Endothelial cell of hepatic sinusoid (primary cell): ENCODE results near the gene RABEP2.
"Not testable (repeated sequence)": the region's sequence is repeated elsewhere in the genome, so short reads cannot be mapped to it uniquely, and the experiment has no call there.

Experiments
- in situ Hi-C: cut with HindIII; loops from 2 replicates; pipeline ENCODE4 v1.10.0; 2017; ENCODE audit warnings: low sequenced_read_pairs

Gene RABEP2

DNA sequence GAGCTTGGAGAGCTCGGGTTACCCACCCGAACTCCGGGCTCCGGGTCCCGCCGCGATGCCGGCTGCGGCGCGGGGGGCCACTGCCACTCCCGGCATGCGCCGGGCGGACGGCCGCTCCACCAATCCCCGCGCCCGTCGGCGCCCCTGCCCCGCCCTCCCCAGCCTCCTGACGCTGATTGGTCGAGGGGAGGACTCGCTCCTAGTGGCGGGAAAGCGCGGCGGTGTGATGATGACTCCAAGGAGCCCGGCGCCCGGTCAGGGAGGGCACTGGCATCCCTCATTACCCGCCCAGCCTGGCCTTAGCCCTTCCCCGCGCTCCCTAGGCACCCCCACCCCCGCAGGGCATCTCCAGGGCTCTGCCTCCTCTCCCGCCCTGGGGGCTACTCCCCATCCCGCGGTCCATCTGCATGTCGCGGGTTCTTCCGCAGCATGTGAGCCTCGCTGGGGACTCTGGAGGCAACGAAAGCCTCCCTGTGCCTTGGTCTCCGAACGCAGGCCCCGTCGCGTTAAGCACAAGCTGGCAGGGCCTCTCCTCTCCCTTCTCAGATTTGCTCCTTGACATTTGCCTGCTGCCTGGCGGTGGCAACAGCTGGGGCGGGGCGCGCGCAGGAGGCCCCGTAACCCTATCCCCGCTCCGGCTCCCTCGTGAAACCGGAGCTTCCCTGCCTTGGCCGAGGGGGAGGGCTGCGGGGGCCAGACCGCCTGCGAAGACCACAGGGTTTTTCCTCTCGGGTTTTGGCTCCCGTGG lies 45.0 kb downstream of the RABEP2 start:
- in situ Hi-C loops: loop anchor here (5.0 to 10.0 kb wide), 2 partner anchors 82 to 355 kb away; no protein-coding TSS in a partner anchor

DNA sequence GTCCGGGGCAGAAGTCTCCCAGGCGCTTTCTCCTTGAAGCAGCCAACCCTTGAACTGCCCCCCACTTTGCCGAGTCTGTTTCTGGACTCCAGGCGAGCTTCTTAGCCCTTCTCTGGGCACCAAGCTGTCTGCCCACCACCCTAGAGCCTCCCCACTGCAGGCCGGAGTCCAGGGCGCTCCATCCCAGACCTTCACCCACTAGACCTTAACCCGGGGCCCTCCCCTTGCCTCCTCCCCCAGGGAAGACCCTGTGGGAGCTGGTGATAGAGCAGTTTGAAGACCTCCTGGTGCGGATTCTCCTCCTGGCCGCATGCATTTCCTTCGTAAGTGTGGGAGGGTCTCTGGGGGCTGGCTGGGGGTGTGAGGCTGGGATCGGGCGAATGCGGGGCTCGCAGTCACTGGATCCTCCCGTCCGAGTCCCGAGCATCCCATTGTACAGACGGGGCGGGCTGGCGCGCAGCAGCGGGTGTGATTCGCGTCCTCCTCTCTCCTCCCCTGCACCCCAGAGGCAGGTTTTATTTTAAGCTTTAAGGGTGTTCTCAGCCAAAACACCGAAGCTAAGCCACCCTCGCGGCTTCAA lies 45.7 kb downstream of the RABEP2 start:
- in situ Hi-C loops: loop anchor here (5.0 to 10.0 kb wide), 2 partner anchors 83 to 355 kb away; no protein-coding TSS in a partner anchor

DNA sequence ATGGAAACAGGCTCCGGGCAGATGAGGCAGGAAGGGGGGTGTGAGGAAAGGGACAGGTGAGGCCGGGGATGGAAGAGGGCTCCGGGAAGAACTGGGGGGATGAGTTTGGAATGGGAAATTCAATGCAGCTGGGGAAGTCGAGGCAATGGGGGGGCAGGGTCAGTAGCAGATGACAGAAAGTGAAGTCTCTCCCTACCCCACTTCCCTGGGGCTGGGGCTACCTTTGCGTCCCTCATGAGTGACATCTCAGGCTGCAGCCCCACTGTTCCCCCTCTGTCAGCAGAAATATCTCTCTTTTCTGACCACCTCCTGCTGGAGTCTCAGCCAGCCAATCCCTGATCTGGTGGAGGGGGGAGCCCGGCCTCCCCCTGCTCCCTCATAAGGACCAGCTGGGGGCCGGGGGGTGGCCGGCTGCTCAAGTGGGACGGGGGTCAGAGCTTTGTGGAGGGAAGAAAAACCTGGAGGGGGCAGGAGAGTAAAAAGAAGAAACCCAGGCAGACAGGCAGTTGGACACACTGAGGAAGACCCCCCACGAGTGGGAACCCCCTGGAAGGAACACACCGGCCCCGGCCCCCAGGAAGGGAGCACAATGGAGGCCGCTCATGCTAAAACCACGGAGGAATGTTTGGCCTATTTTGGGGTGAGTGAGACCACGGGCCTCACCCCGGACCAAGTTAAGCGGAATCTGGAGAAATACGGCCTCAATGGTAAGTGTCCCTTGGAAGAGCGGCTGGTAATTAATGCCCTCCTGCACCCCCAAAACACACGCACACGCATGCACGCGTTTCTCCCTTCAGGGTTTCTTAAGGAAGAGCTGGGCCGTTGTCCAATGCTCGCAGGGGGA lies 46.7 kb downstream of the RABEP2 start, which contains the start of gene ATP2A1:
TSS of gene ATP2A1 (plus strand) at position 406 of the 844 bp plus-strand sequence. CDS start at position 590, 184 bp downstream.
- in situ Hi-C loops: loop anchor here (5.0 to 10.0 kb wide), 2 partner anchors 84 to 354 kb away; no protein-coding TSS in a partner anchor

DNA sequence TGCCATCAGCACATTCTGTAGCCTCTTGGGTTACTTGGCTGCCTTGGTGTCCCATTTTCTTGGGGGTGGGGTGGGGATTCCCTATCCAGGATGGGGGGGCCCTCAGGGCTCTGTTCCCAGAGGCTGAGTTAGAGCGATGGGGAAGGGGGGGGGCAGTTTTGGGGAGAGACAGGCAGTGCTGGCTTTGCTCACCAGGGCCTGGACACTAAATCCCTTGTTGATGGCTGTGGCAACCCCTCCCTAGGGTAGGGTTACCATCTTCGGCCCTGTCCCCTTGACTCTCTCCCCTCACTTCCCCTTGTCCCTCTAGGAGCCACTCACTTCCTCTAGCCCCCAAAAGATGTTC lies 47.4 kb downstream of the RABEP2 start:
- in situ Hi-C loops: loop anchor here (5.0 to 10.0 kb wide), 2 partner anchors 85 to 353 kb away; no protein-coding TSS in a partner anchor

DNA sequence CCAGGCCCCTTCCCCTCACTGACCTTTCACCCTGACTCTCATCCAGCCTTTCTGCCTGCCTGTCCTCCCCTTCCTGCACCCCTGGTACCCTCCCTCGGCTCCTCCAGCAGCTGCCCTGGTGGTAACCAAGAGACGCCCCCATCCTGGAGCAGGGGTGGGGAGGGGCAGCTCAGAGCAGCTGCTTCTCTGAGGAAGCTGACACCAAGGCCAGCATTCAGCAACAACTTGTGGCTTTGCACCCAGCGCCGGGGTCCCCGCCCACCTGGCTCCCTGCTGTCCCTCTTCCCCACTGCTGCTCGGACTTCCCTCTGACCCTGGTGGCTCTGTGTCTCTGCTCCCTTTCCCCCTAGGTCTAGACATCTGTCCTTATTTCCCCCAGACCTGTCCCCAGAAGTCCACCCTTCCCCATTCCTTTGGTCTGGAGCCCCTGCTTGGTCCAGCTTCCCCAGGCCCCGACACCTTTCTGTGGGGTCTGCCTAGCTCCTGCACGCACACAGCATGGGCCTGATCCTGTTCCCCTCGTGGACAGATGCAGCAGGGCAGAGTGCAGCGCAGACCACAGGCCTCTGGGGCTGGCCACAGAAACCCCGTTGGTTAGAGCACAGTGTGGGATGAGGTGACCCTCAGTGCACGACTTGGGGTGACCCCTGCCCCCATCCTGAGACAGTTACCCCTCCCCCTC lies 47.9 kb downstream of the RABEP2 start:
- in situ Hi-C loops: loop anchor here (5.0 to 10.0 kb wide), 2 partner anchors 85 to 352 kb away; no protein-coding TSS in a partner anchor

DNA sequence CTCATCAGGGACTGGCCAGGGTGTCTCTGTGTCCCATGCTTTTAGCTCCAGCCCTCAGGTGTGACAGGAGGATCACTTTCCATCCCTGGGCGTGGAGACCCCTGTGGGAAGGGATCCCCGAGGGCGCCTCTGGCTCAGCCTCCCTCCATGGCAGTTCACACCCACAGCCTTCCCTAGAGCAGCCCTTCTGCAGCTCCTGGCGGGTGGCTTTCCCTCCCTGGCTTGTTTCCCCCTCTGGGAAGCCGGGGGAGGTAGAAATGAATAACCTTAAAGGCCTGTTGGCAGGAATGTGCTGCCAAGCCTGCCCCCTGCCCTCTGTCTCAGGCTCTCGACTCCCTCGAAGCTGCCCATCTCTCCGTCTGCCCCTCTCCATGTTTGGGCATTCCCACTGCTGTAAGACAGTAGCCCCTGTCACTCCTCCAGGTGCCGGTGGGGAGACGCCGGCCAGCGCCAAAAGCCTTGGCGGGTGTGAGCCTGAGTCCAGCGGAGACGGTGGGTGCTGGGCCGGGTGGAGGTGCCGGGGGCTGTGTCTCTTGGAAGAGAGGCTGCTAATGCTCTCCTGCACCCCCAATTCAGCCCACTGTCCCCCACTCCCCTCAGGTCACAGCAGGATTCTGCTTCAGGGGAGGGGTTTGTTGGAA lies 48.9 kb downstream of the RABEP2 start:
- in situ Hi-C loops: loop anchor here (5.0 to 10.0 kb wide), 2 partner anchors 86 to 351 kb away; no protein-coding TSS in a partner anchor

DNA sequence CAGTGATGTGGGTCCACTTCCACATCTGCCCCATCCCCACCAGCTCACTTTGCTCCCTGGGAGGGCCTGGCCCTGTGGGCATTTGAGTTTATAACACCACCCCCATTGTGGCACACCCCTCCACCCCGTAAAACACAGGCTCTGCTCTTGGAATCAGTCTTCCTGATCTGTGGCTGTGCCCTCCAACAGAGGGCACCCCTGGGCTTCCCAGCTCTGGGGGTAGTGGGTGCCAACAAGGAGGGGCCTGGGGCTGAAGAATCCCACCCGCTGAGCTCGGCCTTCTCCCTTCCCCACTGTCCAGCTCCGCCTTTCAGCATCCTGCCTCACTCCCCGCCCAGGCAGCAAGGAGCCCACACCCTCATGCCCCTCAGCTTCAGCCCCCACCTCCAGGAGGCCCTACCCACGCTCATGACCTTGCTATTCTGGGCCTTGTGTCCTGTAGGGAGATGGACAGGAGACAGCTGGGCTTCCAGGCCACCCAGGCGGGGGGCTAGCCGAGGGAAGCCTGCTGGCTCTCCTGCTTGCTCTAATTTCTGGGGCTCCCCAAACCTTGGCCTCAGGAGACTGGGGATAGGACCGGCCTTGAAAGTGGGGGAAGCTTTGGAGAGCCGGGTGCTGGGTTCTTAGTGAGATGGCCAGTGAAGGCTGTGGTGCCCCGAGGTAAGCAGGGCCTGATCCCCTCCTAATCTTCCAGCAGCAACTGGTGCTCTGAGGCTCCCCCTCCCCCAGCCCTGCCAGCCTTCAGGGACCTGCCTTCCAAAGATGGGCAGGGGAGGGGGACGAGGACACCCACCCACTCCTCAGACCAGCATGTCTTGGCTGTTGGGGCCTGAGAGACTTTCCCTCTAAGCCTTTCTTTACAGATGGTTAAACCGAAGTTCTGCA lies 49.7 kb downstream of the RABEP2 start:
- in situ Hi-C loops: loop anchor here (5.0 to 10.0 kb wide), 2 partner anchors 87 to 351 kb away; no protein-coding TSS in a partner anchor

DNA sequence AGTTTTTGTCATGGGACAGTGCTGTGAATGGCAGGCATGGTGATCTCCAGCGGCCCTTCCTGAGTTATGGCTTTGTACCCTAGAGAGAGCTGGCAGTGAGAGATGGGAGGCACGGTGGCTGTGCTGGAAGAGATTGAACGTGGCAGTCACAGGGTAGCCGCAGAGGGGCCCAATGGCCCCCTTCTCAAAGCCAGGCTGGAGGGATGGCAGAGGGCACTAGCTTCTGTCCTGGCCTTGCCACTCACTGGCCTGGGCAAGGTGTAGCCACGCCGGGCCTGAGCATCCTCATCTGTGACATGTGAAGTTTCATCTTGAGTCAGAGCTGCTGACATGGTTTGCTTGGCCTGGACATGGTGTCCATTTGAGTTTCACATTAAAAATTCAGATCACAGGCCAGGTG lies 50.6 kb downstream of the RABEP2 start:
- in situ Hi-C loops: loop anchor here (10.0 kb wide), 1 partner anchor 350 kb away; no protein-coding TSS in a partner anchor

DNA sequence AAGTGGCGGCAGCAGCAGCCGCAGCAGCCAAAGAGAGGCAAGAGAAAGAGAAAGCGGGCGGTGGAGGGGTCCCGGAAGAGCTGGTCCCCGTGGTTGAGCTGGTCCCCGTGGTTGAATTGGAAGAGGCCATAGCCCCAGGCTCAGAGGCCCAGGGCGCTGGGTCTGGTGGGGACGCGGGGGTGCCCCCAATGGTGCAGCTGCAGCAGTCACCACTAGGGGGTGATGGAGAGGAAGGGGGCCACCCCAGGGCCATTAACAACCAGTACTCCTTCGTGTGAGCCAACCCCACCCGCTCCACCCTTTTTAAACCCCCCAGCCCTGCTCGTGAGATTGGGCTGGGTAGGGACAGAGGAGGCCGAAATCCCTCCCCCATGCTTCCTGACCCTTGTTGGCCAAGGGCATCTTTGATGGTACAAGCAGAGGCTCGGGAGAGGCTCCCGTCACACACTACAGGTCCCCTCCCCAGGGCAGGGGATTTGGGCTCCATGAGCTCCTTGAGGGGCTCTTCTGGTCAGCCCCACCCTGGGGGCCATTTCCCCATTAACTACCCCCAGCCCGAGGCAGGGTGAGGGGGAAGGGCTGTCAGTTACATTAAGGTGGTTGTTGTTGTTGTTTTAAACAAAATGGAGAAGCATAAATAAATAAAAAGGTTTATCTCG lies 51.4 kb downstream of the RABEP2 start:
- in situ Hi-C loops: loop anchor here (10.0 kb wide), 1 partner anchor 349 kb away; no protein-coding TSS in a partner anchor

DNA sequence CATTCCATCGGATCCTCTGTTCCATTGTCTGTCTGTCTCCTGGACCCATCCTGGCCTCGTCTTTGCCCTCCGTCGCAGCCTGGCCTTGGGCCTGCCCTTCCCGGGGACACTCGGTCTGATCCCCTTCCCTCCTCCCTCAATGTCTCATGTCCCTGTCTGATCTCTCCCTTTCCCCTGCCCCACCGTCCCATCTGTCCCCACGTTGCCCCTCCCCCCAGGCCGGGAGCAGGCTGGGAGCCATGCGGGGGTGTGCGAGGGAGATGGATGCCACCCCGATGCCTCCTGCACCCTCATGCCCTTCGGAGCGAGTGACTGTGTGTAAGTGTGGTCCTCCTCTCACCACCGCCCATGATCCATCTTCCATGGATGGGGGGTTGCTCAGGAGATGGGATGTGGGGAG lies 52.1 kb downstream of the RABEP2 start:
- in situ Hi-C loops: loop anchor here (10.0 kb wide), 1 partner anchor 348 kb away; no protein-coding TSS in a partner anchor

DNA sequence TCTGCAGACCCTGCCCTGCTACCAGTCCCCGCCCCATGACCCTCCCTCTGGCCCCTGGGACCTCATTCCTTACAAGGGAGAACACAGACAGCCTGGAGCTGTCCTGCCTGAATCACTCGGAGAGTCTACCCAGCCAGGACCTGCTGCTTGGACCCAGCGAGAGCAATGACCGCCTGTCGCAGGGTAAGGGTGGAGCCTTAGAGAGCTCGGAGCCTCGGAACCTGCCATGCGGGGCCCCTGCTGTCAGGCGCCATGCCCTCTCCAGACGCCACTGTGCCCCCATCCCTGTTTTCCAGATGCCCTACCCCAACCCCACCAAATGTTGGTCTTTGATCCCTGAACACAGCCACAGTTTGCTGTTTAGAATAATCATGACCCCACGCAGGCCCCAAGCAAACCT lies 55.8 kb downstream of the RABEP2 start:
- in situ Hi-C loops: no loop called here

DNA sequence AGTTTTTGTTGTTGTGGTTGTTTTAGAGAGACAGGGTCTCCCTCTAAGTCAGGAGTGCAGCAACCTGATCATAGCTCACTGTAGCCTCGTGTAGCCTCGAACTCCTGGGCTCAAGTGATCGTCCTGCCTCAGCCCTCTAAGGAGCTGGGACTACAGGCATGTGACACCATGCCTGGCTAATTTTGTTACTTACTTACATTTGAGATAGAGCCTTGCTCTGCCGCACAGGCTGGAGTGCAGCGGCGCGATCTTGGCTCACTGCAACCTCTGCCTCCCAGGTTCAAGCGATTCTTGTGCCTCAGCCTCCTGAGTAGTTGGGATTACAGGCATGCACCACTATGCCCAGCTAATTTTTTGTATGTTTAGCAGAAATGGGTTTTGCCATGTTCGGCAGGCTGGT lies 57.4 kb downstream of the RABEP2 start:
- in situ Hi-C loops: not testable (repeated sequence)

DNA sequence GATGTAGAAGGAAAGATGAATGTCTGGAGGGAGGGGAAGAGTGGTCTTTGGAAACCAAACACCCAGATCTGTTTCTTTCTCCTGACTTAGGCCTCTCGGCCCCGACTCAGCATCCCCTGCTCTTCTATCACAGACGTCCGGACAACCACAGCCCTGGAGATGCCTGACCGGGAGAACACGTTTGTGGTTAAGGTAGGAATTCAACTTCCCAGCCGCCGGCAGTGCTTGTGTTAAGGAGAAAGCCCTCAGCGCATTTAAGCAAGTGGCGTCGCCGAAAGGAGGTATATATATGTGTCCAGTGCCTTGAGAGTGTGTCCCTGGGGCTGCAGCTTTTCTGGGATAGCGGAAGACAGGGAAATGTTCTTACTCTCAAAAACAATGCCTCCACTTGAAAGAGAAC lies 57.8 kb downstream of the RABEP2 start:
- in situ Hi-C loops: no loop called here

DNA sequence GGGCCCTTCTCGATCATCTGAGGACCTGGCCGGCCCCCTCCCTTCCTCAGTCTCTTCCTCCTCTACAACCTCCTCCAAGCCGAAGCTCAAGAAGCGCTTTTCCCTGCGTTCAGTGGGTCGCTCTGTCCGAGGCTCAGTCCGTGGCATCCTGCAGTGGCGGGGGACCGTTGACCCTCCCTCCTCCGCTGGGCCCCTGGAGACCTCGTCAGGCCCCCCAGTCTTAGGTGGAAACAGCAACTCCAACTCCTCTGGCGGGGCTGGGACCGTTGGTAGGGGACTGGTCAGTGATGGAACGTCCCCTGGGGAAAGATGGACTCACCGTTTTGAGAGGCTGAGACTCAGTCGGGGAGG lies 58.6 kb downstream of the RABEP2 start:
- in situ Hi-C loops: no loop called here

DNA sequence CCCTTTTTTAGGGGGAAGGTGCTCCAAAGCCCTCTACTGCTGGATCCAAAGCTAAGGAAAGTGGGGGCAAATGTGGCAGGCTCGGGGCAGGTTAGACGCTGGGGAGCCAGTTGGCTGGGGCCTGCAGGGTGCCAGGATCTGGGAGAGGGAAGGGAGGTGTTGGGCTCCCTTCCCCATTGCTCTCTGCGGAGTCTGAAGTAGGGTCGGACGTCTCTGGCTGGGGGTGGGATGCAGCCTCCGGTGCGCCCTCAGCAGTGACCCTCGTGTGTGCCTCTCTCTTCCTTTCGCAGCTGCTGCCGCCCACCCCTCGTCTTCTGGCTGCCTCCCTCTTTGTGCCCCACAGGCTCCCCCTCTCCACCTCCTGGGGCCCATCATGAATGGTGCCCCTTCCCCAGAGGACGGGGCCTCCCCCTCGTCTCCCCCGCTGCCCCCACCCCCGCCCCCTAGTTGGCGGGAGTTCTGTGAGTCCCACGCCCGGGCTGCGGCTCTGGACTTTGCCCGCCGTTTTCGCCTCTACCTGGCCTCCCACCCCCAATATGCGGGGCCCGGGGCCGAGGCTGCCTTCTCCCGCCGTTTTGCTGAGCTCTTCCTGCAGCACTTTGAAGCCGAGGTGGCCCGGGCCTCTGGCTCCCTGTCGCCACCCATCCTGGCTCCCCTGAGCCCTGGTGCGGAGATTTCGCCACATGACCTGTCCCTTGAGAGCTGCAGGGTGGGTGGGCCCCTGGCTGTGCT lies 59.1 kb downstream of the RABEP2 start:
- in situ Hi-C loops: no loop called here

DNA sequence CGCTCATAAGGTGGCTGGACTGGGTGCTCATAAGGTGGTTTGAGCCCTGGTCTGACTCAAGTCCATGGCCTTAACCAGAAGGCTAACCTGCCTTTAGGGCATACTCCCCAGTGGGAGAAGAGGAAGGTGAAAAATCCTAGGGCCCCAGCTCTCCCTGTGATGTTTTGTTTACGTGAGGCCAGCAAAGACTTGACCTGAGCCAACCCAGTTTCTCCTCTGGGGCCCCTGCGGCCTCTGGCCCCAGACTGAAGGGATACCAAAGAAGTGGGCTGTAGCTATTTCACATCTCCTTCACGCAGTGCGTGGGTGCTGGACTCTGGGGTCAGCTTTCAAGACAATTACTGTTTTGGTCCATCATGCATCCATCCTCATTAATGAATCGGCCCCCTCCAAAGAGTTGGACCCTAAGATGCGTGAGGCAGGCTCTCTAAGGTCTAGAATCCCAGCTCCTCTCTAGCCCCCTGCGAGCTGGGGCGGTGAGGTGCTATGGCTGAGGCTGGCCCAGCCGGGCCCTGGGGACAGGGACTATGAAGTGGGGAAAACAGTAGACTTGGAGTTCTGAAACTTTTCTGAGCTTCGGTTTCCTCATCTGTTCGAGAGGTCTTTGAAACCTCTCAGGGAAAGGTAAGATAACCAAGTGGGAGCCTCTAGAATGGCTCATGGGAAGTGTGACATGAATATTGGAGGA lies 59.9 kb downstream of the RABEP2 start:
- in situ Hi-C loops: no loop called here
